Mammary epithelial cell (primary cell): ENCODE results near the gene HOXC4.

Source experiments
- CTCF ChIP-seq, 2 donors: IDR thresholded peaks in 1 of 2; conservative IDR thresholded peaks in 1 of 2; 2 replicates each; pipeline ENCODE4 v1.5.1; 2011 to 2012; ENCODE audit warnings: inconsistent platforms in 2 of 2, low read length in 2 of 2, mild to moderate bottlenecking in 2 of 2, control low read depth in 1 of 2, low read depth in 1 of 2; ENCODE audit not compliant: insufficient read depth in 1 of 2; ENCODE audit errors: extremely low read depth in 1 of 2
- EZH2 ChIP-seq: IDR thresholded peaks from 2 replicates; pipeline ENCODE4 v1.6.1; 2012; ENCODE audit warnings: low read length, inconsistent platforms, borderline replicate concordance

GRCh38 chr12:54049108-54049507 lies 4.5 kb upstream of the HOXC4 start:
- TF ChIP-seq CTCF (conservative IDR thresholded peaks at IDR 0.05 in 1 of 2, IDR thresholded peaks at IDR 0.05 in 1 of 2; ENCODE audit: extremely low read depth in 1 of 2, insufficient read depth in 1 of 2, low read depth in 1 of 2, low read length in 2 of 2) (no peak), EZH2 (no peak)
